NCI-H2196 (cell line): ENCODE results near the gene FBXO17.

Experiments
- DNase-seq: peaks from one replicate; lab custom pipeline; 2025; ENCODE audit not compliant: unreplicated experiment; lab: John Stamatoyannopoulos, UW

The FBXO17 gene

DNA sequence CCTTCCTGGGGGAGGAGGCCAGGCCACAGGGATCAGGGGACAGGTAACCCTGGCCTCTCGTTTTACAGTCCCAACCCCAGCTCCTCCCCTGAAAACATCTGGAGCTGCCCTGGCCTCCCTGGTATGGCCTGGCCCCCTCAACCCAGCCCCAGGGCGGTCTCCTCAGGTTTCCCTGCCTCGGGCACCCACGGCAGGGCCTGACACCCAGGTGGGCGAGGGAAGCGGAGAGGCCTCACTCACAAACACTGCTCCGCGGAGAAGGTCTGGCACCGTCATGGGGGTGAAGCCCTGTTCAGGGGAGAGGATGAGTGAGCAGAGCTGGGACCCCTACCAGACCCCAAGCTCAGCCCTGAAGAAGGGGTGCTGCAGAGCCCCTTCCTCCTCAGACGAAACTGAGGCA is 57.0 kb downstream of the FBXO17 start:
- DNase-seq = no peak

- peak; percentile 28 for DNase-seq
Measured at GRCh38 chr19:38917921-38918491, 57.5 kb downstream of the FBXO17 start.

GRCh38 chr19:38917516-38917915 is 58.0 kb downstream of the FBXO17 start:
- DNase-seq = no peak

DNA sequence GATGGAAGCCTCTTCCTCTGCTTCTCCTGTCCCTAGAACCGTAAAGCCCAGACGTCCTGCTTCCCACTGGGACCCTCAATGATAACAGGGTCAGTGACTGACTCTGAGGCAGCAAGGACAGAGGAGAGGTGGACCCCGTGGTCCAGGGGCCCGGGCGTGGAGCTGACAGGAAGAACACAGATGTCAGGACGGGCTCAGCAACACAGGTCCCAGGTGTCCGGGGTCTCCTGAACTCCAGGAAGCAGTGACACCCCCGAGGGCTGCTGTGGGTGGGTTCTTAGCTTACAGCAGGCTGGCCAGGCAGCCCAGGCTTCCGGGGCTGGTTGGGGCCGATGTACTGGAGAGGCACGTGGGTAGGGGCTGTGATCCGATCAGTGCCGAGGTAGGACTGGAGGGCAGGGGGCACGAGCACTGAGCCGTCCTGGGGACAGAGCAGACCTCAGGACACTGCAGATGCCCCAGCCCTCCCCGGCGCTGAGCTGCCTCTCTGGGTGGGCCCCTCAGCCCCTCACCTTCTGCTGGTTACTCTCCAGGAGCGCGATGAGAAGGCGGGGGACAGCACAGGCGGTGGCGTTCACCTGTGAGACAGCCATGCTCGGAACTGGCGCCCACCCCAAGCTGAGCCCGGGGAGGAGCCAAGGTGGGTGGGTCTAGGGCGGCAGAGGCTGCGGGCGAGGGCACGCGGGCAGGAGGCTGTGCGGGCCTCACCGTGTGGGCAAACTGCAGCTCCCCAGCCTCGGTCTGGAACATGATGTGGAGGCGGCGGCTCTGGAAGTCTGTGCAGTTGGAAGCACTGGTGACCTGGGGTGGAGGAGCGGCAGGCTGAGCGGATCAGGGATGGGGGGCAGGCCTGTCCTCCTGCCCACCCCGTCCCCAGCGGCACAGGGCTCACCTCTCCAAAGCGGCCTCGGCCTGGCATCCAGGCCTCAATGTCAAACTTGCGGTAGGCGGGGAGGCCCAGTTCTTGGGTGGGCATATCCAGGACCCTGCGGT is 59.9 kb downstream of the FBXO17 start:
- DNase-seq = no peak

DNA sequence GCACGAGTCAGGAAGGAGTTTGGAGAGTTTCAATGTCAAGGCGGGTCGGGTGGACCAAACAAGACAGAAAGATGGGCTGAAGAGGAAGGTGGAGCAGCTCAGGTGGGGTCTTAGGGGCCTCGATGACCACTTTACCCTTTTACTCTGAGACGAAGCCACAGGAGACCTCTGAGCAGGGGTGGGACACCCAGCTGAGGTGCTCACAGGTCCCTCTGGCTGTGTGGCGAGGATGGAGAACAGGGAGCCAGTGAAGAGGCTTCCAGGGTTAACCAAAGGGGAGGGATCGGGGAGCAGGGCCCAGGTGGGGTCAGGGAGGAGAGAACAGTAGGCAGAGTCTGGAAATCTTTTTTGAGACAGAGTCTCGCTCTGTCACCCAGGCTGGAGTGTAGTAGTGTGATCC is 61.6 kb downstream of the FBXO17 start:
- no peak for DNase-seq

- DNase-seq = no peak
Measured at GRCh38 chr19:38912600-38913514, 62.7 kb downstream of the FBXO17 start.

DNA sequence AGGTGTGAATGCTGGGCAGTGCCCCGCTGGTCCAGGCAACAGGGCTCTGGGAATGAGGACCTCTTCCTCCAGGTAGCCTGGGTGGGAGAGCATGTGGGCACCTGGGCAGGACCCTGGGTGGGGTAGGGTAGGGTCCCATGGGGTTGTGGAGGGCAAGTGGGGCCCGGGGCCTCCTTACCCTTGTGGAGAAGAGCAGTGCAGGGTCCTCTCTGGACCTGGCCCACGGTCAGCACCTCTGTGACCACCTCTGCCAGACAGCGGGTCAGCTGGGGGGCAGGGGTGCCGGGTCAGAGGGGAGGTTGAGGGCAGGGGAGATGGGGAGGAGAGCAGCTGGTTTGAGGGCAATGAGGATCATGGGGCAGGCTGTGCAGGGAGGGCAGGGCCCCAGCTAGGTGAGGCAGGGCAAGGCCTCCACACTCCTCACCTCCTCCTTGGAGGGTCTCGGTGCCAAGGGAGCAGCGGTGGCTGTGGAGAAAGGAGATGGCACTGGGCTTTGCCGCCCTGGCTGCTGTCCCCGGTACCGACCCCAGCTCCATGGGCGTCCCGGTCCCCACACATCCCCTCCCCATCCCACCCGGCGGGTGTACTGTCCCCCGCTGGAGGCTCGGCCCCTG is 64.0 kb downstream of the FBXO17 start:
- no peak for DNase-seq

GRCh38 chr19:38910488-38910887 is 65.1 kb downstream of the FBXO17 start:
- DNase-seq = no peak

DNA sequence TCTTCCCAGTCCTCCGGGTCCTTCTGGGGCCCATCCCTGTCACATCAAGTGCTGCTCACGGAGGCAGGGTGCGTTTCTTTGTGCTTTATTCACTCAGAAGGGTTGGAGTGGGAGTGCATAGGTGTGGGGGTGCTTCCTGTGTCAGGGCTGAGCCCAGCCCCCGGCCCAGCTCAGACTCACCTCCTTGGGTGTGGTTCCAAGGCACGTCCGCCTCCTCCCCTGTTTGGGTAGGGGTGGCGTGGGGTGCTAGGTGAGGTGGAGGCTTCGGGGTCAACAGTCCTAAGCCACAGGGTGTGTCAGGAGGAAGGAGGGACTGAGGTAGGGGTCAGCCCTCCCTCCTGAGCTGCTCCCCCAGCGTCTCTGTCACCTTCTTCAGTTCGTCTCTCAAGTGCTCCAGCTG is 66.6 kb downstream of the FBXO17 start:
- DNase-seq = no peak

GRCh38 chr19:38907670-38908069 is 67.9 kb downstream of the FBXO17 start:
- DNase-seq = no peak

DNA sequence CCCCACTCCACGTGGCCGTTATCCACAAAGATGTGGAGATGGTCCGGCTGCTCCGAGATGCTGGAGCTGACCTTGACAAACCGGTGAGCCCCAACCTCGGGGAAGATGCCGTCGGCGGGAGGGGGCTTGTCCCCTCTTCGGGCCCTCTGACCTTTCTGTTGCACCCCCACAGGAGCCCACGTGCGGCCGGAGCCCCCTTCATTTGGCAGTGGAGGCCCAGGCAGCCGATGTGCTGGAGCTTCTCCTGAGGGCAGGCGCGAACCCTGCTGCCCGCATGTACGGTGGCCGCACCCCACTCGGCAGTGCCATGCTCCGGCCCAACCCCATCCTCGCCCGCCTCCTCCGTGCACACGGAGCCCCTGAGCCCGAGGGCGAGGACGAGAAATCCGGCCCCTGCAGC is 68.3 kb downstream of the FBXO17 start:
- no peak for DNase-seq

DNA sequence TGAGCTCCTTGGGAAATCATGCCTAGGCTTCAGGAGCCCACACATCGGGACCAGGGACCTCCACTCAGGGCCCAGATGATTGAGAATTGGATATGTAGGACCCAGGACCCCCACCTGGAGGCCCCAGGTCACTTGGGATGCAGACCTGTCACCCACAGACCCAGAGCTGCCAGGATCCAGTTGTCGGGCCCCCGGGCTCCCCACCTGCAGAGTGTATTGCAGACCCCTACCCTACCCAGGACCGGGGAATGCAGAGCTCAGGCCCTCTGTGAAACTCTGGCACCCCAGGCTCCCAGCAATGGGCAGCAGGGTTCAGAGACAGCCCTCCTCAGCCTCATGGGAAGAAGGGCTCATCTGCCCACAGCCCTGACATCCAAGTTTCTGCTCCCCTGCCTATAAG is 69.9 kb downstream of the FBXO17 start:
- no peak for DNase-seq

DNA sequence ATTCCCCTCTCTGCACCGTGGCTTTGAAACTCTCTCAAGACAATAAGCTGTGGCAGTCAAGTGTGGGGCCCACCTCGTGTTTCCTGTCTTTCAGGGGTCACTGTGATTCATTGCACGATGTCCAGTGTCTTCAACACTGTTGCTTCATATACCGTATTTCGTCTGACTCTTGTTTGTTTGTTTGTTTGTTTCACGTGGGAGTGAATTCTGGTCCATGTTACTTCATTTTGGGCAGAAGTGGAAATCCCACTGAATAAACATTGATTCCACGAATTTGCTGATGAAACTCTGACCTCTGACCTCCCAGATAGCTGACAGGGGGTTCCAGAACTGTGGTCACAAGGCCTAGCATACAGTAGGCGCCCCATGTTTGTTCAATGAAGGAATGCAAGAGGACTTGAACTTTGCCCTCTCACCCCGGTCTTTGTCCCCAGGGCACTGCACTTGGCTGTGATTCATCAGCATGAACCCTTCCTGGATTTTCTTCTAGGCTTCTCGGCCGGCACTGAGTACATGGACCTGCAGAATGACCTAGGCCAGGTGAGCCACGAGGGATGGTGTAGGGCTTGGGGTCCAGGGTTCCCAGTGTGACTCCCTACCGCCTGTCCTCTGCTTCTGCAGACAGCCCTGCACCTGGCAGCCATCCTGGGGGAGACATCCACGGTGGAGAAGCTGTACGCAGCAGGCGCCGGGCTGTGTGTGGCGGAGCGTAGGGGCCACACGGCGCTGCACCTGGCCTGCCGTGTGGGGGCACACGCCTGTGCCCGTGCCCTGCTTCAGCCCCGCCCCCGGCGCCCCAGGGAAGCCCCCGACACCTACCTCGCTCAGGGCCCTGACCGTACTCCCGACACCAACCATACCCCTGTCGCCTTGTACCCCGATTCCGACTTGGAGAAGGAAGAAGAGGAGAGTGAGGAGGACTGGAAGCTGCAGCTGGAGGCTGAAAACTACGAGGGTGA is 70.7 kb downstream of the FBXO17 start:
- DNase-seq = no peak

DNA sequence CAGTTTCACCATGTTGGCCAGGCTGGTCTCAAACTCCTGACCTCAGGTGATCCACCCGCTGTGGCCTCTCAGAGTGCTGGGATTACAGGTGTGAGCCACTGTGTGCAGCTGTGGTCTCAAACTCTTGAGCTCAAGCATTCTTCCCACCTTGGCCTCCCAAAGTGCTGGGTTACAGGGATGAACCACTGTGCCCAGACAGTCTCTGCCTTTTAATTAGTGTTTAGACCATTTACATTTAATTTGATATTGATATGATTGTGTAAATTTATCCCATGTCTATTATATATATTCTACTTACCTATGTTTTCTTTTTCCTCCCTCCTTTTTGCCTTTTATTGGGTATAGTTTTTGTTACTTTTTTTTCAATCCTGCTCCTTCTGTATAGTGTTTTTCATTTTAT is 73.9 kb downstream of the FBXO17 start:
- no peak for DNase-seq

GRCh38 chr19:38900743-38901190 is 74.8 kb downstream of the FBXO17 start:
- DNase-seq = no peak

DNA sequence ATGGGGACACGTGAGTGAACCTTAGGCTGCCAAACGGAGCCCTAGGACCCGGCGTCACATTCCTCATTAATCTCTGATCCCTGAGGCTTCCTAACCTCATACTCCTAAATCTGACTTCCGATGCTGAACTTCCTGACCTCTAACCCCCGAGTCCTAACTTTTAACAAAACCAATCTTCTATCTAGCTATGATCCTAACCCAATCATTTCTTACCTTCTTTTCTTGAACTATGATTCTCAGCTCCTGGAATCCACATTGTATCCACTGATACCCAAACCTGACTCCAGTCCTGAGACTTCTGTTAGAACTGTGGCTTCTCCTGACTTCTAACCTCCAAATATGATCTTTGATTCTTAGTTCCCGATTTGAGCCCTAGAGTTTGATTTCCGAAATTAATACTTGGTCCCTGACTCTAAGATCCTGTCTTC is 75.3 kb downstream of the FBXO17 start:
- DNase-seq = no peak

- DNase-seq = peak; percentile 100
Measured at GRCh38 chr19:38899447-38900201, 75.9 kb downstream of the FBXO17 start, which contains the start of the genes NFKBIB and SIRT2. Gene NFKBIB, plus strand, starts transcription at chr19:38899969. Its CDS starts 64 bp downstream, at chr19:38900033. Gene SIRT2, minus strand, starts transcription at chr19:38899618. Its CDS starts 97 bp downstream, at chr19:38899521.

DNA sequence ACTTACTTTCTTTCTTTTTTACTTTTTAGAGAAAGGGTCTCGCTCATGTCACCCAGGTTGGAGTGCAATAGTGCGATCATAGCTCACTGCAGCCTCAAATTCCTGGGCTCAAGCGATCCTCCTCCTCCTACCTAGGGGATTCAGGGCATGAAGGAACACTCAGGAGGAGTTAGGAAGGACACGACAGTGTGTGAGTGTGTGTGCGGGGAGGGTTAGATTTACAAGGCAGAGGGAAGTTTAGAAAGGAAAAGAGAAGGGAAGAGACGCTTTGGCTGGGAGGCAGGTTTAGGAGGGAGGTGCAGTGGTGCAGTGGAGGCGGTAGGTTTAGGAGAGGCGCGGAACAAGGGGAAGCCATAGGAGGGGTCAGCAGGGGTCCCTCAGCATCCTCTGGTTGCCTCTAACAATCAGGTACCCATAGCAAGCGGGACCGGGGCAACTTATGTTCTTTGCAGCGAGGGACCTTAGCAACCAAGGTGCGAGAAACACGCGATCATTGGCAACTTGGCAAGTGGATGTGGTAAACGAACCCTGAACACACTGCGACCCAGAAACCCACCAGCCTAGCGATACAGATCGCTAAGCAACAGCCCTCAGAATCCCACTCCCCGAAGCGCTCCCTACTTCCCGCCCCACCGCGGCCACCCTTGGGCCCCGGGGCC is 76.6 kb downstream of the FBXO17 start:
- DNase-seq = no peak
